GM23248 (cell line): ENCODE results near the gene CCDC86.

ENCODE experiments used
- EZH2 ChIP-seq: fragments of 200-600 bp; sonication (generic); IDR thresholded peaks from 2 replicates; pipeline ENCODE4 v1.6.1; 2018; ENCODE audit warnings: antibody characterized with exemption, mild to moderate bottlenecking; ENCODE audit not compliant: insufficient read depth, poor library complexity, severe bottlenecking
- EZH2phosphoT487 ChIP-seq: fragments of 200-600 bp; sonication (generic); IDR thresholded peaks from 2 replicates; pipeline ENCODE4 v1.6.1; 2018; ENCODE audit warnings: antibody characterized with exemption, moderate library complexity, mild to moderate bottlenecking, low read depth; ENCODE audit not compliant: insufficient read depth

DNA sequence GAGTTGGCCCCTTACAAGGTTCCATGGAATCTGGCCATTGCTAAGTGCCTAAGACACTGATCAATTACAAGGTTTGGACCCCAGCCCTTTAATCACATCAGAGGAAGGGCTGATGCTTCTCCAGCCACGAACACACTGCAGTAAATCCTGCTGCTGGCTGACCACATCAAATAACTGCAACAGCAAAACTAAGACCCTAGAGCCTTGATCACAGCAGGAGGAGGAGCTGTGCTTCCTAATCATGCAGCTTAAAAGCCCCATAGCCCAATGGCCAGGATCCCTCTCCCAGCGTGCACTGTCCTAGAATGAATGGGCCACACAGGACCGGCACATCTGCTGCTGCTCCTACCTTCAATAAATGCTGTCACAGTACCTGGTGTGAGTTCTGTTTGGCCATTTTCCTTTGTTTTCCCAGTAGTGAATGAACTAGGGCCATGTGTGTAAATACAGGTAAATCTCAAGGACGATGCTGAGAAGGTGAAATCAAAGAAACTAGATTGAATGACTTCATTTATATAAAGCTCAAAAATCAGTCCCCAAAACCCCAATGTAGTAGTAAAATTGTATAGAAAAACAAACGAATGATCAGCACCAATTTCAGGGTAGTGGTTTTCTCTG, 38.2 kb downstream of the CCDC86 start:
- no peak for TF ChIP-seq EZH2
- no peak for TF ChIP-seq EZH2phosphoT487
